ACHN (cell line): ENCODE data around the gene HS3ST3B1.

ENCODE experiments used
- DNase-seq: peaks from one replicate; pipeline ENCODE4 v3.0.0-alpha.2; 2015
- in situ Hi-C: cut with HindIII; loops from 2 replicates; pipeline ENCODE4 v1.10.0; 2017; ENCODE audit warnings: low sequenced_read_pairs, low pct_ligation_motif_present, low pct_unique_long_range_greater_than_20kb

HS3ST3B1 gene

DNA sequence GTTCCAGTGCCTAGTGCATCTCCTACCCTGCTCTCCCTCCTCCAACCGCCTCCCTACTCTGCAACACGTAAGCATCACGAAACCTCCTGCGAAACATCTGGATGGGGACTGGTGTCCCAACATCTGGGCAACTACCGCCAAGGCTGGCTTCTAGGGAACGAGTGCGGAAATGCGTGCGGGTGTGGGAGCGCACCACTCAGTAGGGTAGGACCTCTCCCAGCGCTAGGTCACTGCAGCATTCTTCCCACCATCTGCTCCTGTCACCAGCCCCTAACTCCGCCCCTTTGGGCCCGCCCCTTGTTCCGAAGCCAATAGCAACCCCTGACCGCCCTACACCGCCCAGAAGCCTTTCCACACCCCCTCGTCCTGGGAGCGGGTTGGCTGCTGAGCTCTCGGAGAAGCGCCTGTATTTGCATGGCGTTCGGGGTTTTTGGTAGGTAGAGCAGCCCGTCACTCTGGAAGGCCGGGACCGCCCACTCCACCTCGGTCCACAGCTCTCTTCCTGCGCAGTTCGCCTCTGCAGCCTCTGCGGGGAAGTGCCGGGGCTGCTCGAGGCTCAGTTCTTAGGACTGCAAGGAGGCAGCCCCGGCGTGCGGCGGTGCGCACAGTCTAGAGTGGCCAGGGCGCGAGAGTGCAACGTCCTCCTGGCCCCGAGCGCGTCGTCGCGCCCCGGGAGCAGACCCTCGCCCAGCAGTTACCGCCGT lies at the start of gene HS3ST3B1:
HS3ST3B1 (plus strand) TSS at position 507 of the 704 bp plus-strand sequence. CDS start 438 bp downstream, outside the sequence.
- in situ Hi-C loops, result loop anchor here (25.0 kb wide), 1 partner anchor 713 kb away; no protein-coding TSS in a partner anchor
- peak; percentile 100 for DNase-seq

DNA sequence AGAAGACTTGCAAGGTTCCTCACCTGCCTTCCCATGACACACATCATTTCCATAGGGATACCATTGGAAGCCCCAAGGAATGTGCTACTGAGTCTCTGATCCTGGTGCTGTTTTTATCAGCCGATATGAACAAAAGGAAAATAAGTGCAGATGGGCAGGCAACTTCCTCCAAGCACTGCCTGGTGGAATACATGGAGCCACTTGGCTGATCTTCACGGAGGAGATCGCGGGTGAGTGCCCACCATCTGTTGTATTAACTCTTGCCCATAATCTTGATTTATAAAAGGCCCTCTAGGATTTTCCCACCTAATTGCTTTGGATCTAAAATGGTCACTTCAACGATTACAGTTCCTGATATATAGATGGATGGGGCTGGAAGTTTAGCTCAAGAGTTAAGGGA lies 39.5 kb upstream of the HS3ST3B1 start:
- in situ Hi-C loops, result no loop called here
- no peak for DNase-seq

DNA sequence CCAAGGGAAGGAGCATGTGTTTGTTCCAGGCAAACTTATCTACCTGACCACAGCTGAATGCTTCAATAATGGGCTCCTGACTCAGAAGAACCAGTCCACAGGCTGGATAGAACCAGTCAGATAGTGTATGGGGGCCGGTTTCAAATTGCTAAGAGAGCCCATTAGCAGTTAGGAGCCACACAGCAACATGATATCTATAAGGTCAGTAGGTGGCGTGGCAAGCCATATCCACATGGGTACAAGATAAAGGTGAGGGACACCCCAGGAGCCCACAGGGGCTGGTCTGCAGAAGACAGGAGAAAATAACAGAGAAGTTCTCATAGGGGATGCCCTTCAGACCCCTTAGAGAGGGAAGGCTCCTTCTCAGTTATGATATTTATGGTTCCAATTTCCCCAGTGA lies 32.6 kb upstream of the HS3ST3B1 start:
- in situ Hi-C loops, result no loop called here
- DNase-seq, result peak; percentile 22

DNA sequence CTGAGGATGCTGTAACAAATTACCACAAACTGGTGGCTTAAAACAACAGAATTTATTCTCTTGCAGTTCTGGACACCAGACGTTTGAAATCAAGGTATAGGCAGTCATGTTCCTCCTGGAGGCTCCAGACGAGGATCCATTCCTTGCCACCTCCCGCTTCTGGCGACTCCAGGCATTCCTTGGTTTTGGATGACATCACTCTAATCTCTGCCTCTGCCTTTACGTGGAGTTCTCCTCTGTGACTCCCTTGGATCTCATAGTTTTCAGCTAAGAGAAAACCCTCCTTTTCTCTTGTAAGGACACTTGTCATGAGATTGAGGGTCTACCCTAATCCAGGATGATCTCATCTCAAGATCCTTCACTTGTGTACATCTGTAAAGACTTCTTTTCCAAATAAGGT lies 31.4 kb upstream of the HS3ST3B1 start:
- DNase-seq, result no peak
- in situ Hi-C loops, result no loop called here

DNA sequence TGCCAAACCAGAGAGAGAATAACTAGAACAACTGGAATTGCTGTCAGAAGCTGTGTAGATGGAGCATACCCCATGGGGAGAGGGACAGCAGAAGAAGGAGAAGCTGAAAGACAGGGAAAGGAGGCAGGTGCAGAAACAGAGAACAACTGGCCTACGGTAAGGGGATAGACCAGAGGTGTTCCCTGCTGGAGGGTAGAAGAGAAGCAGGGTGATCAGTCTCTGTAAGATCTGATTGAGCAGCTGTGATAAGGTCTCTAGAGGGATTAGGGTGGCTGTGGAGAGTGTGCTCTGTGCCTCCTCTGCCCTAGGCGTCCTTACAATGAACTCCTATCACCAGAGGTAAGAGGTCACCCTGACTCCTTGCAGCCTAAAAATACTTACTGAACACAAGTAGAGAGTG lies 30.4 kb upstream of the HS3ST3B1 start:
- in situ Hi-C loops, result no loop called here
- no peak for DNase-seq

DNA sequence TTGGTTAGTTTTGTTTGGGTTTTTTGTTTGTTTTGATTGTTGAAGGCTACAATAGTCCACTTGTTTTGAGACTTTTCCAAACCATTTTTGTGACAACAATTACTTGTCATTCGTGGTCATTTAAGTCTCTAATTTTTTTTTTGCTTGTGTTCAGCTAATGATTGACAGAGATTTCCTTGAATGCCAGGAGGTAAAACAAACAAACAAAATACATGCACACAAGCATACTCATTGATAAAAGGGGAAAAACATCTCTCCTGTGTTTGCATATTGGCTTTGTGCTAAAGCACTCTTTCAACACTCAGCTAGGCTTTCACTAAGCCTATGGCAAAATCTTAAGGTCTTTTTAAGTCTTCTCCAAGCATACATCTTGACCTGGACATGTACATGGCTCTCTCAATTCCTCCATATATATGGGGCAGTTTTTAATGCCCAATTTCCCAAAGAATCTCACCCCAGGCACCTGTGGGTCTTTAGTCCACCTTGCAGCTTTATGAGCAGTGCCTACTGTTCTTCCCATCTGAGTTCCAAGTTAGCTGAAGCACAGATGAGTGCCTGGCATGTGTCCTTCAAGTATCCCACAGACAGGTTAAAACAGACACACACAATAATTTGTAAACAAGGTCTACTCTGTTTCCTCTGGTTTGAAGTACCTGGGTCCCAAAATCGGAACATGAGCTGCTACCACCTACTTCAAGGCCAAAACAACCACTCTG lies 24.2 kb upstream of the HS3ST3B1 start:
- in situ Hi-C loops, result no loop called here

DNA sequence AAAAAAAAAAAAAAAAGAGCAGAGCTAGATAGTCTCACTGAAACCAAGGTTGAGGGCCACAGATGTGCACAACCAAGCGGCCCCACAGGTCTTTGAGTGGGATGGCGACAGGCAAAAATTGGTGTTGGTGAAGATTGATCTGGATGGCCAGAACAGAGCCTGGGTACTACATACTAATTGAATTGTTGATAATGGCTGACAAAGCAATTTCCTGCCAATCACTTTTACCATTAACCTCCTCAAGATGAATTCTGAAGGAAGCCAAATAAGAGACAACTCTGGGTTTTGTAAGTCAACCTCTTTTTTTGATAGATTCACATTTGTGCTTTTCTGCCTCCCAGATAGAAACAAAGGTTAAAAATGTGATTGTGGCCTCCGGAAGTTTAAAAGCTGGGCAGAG lies 19.4 kb upstream of the HS3ST3B1 start:
- in situ Hi-C loops, result no loop called here
- no peak for DNase-seq

More for the DNA sequence above, 24.2 kb upstream of the HS3ST3B1 start:
- no peak for DNase-seq

DNA sequence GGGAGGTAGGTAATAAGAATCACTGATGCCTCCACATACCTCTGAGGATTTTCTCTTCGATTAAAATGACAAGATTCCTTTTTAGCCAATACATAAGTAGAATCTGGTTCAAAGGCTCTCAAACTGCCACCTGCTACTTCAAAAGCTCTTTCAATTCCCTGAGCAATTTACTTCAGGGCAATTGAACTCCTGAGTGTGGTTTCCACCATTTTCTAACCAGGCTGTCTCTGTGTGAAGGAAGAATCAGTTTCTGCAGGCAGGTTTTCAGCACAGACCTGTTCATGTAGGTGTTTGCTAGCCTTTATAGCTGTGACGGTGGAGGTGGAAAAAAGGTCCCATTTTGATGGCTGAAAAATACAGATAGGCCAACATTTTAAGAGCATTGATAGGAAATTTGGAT lies 18.2 kb upstream of the HS3ST3B1 start:
- in situ Hi-C loops, result no loop called here
- DNase-seq, result no peak

DNA sequence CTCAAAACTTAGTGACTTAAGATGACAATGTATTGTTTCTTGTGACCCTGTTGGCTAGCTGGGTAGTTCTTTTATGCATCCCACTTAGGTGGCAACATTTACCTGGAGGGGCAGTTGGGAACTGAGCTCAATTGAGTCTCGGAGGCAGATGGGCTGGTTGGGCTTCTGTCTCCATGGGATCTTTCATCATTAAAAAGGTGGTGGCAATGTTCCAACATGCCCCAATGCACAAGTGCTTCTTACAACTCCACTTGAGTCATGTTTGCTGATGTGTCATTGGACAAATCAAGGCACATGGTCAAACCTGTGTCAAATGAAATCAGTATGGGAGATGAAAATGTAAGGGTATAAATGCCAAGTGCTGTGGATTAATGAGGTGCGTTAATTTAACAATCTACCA lies 11.7 kb upstream of the HS3ST3B1 start:
- in situ Hi-C loops, result no loop called here

DNA sequence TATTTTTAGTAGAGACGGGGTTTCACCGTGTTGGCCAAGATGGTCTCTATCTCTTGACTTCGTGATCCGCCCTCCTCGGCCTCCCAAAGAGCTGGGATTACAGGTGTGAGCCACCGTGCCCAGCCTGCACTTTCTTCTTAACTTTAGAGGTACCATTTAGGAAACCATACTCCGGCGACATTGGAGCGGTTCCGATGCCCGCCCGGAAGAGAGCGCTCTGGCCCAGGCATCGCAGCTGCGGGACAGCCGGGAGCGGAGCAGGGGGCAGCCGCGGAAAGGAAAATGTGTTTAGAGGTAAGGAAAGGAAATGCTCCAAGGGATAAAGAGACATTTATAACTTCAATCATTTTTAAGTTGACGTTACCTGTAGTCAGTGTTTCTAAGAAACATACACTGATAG lies 6.0 kb upstream of the HS3ST3B1 start:
- no peak for DNase-seq
- in situ Hi-C loops, result no loop called here

More for the DNA sequence above, 11.7 kb upstream of the HS3ST3B1 start:
- DNase-seq, result no peak

DNA sequence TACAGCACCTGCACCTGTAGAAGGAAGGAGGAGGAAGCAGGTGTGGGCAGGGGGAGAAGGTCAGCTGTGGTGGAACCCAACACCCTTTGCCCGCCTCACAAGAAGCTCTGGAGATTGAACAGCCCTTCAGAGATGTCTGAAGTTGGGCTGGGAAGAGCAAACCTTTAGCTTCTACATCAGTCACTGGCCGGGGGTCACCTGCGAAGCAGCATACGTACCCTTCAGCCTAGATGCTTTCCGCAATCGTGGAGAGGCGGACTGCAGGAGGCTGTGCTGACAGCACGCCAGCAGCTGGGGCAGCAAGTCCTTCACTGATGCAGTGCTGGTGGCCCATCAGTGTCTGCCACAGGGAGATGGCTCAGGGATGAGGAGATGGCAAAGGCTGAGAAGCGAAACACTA lies 5.2 kb upstream of the HS3ST3B1 start:
- in situ Hi-C loops, result no loop called here
- no peak for DNase-seq

DNA sequence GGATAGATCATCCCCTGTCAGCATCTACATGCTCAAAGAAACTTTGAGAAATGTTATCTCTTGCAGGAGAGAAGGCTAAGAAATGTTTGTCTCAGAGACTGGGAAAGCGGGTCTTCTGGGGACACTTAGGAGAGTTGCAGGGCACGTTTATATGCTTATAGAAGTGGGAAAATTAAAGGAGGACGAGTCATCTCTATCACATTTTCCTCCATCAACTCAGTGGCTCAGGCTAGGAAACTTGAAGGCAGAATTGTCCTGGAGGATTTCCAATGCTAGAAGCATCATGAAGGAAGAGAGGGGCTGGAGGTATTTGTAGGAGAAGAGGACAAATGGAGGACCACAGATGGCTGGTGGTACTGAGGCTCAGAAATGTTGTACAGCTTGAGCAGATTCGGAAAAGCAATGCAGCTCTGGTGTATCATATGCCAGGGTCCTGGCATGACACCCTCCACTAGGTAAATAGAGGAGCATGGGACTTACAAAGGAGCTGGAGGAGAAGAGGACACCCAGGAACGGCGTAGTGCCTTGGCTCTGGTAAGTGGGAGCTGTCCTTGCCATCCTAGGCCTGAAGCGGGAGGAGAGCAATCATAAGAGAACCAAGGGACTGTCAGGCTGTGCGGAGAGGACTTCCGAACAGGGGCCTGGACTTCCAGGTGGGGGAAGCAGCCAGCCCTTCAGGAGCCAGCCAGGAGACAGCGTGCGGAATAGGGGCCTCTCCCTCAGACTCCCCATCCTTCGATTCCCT lies 4.5 kb upstream of the HS3ST3B1 start:
- in situ Hi-C loops, result no loop called here

DNA sequence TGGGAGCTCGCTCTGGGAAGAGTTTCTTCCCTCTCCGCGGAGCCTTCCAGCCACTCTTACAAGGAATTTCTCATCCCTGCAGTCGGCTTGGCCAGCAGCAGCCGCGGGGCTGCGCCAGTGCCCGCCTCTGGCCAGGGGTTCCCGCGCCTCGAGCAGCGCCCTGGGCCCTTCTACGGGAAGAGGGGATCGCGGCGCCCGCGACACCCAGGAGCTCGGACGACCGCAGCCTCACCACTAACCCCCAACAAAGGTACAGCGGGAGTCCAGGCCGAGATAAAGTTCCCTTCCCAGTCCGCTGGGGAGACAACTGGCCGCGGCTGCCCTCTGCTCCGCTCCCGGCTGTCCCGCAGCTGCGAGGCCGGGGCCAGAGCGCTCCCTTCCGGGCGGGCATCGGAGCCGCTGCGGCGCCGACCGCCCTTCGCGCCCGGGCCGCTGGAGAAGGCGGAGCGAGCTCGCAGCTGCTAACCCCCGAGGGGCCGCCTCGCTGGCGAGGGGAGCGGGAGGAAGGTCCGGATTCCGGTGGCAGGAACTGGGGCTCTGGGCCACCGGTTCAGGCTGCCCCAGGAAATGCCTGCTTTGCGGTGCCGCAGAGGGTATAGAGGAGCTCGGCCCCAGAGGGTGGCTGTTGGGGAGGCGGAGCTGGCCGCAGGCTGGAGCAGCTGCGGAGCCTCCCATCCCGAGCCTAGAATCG lies 3.6 kb upstream of the HS3ST3B1 start:
- DNase-seq, result no peak
- in situ Hi-C loops, result no loop called here

More for the DNA sequence above, 4.5 kb upstream of the HS3ST3B1 start:
- no peak for DNase-seq

DNA sequence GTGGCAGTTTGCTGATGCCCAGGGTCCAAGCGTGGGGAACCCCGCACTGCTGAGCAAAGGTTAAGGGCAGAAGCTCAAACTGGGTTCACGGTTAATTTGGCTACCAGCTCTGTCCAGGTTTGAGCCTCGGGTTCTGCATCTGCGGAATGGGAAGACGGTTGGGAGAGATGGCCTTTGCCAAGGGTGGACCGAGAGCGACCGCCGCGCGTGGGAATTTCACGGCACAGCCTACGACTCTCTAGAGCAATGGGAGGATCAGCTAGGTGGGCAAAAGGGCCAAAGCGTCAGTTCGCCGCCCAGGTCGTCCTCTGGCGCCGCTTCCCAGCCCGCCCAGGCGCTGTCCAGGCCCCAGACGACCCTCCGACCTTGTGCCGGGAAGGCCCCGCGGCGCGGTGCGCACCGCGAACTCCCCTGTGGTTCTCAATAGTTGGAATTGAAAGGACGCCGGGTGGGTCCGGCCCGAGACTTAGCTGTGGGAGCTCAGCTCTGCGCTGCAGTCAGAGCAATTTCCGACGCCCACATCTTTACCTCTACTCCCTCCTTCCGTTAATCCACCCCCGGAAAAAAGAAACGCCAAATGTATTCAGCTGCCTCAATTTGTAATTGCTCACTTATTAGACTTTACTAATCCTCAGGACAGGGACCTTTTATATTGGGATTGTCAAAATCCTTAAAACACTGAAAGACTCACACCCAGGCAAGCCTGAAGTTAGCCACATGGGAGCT lies 2.5 kb upstream of the HS3ST3B1 start:
- in situ Hi-C loops, result no loop called here
- DNase-seq, result no peak

DNA sequence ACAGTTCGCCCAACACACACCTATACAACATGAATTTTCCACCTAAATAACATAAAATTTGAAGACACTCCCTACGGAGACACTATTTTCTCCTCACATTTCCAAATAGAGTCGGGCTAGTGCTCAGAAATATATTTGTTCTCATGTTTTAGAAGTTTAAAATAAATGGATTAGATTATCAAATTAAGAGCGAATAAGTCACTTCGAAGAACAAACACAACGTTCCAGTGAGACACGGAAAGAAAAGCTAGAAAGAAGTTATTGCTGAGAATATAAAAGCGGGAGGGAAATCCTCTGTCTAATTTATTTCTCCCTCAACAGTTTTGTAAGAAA lies 2.0 kb upstream of the HS3ST3B1 start:
- DNase-seq, result no peak
- in situ Hi-C loops, result no loop called here

DNA sequence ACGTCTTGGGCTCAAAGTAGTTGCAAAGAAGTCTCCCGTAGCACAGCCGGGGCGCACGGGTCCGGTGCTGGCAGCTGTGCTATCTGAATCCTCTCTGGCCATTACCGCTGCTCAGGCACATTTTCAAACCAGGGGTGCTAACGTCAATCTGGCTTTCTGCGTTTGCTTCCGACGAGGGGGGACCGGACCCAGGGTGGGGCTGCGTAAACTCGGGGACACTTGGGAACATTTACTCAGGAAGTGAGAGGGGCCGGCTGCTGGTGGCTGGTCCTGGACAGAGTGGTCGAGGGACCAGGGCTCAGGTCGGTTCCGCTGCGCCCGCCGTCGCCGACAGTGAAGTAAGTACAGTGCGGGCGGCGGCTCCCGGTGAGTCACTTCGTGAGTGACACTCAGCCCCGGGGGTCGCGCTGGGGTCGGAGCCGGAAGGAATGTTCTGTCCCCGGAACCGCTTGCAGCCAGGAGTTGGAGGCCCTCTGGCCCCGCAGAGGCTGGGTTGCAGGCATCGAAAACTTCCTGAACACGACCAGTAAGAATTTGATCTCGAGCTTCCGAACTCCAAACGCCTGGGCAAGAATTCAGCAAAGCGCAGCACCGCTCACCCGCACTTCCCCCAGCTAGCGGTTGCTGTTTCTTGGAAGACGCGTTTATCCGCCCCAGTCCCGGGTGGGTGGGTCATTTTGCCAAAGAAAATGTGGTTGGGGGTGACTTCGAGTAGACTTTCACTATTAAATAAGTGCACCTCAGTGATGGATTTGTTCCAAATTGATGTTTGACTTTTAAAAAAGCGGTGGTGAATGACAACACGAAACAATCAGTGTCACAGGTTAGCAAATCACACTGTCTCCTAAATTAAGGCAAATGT lies 1.4 kb upstream of the HS3ST3B1 start:
- in situ Hi-C loops, result loop anchor here (25.0 kb wide), 1 partner anchor 712 kb away; no protein-coding TSS in a partner anchor
- DNase-seq, result no peak

DNA sequence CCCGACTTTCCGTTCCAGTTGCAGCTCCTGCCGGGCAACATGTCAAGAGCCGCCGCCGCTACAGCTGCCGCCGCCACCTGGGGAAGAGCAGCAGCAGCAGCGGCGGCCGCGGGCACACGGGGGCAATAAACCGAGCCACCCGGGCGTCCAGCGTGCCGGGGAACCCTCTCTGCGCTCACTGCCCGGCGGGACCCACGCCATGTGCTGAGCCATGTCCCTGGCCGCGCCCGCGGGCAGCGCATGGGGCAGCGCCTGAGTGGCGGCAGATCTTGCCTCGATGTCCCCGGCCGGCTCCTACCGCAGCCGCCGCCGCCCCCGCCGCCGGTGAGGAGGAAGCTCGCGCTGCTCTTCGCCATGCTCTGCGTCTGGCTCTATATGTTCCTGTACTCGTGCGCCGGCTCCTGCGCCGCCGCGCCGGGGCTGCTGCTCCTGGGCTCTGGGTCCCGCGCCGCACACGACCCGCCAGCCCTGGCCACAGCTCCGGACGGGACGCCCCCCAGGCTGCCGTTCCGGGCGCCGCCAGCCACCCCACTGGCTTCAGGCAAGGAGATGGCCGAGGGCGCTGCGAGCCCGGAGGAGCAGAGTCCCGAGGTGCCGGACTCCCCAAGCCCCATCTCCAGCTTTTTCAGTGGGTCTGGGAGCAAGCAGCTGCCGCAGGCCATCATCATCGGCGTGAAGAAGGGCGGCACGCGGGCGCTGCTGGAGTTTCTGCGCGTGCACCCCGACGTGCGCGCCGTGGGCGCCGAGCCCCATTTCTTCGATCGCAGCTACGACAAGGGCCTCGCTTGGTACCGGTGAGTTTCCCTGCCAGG lies 604 bp downstream of the HS3ST3B1 start:
- in situ Hi-C loops, result loop anchor here (25.0 kb wide), 1 partner anchor 714 kb away; no protein-coding TSS in a partner anchor
- peak; percentile 33 for DNase-seq
